Caco-2 (cell line): Measurements from ENCODE around the gene OSTM1. TPM values are rescaled to one million over a fixed set of nuclear protein-coding genes. Genes with fewer than 3 reads are reported as not detected.
"Not testable (repeated sequence)": the region's sequence is repeated elsewhere in the genome, so short reads cannot be mapped to it uniquely, and the experiment has no call there.

Source experiments
- BruUV-seq: library from RNA; stranded (reverse); fragments of 400-500 nt; replicated peaks from 2 replicates; lab custom pipeline; 2021; lab: Mats Ljungman, UMichigan
- CTCF ChIA-PET: fragments of 300-600 bp; sonication (Branson Sonifier 250); formaldehyde crosslinking; loops from one replicate; lab custom pipeline; 2022; ENCODE audit warnings: antibody characterized with exemption; lab: Charles Lee
- POLR2A ChIA-PET: fragments of 300-600 bp; sonication (Branson Sonifier 250); formaldehyde crosslinking; loops from one replicate; lab custom pipeline; 2022; ENCODE audit warnings: antibody characterized with exemption; lab: Charles Lee
- DNase-seq, 2 experiments: peaks; one replicate each; pipeline versions ENCODE4 v3.0.0 to v3.0.0-alpha.2; 2020 to 2022
- H3K27me3 ChIP-seq: replicated peaks from 2 replicates; pipeline ENCODE4 v1.6.0; 2011; ENCODE audit warnings: low read length; ENCODE audit not compliant: control insufficient read depth, insufficient read depth
- H3K36me3 ChIP-seq: 2 replicates; pipeline ENCODE4 v1.5.1; 2011; ENCODE audit warnings: low read length; ENCODE audit not compliant: control insufficient read depth, insufficient read depth
- H3K4me1 ChIP-seq: fragments of 250-450 bp; sonication (Bioruptor Pico); 2 replicates; pipeline ENCODE4 v1.5.1; 2020; ENCODE audit warnings: mild to moderate bottlenecking
- H3K4me3 ChIP-seq: 2 replicates; pipeline ENCODE4 v1.5.1; 2011; ENCODE audit warnings: low read depth, mild to moderate bottlenecking, control low read depth, low read length
- H3K9me3 ChIP-seq: fragments of 250-450 bp; sonication (Bioruptor Pico); 2 replicates; pipeline ENCODE4 v1.5.1; 2020; ENCODE audit warnings: mild to moderate bottlenecking, moderate library complexity
- H3K27ac Mint-ChIP-seq: one replicate; pipeline ENCODE4 v1.8.0; 2022; ENCODE audit warnings: mixed read lengths; ENCODE audit not compliant: unreplicated experiment
- H3K27me3 Mint-ChIP-seq: one replicate; pipeline ENCODE4 v1.8.0; 2022; ENCODE audit warnings: mixed read lengths; ENCODE audit not compliant: insufficient read depth, unreplicated experiment
- H3K36me3 Mint-ChIP-seq: one replicate; pipeline ENCODE4 v1.8.0; 2022; ENCODE audit warnings: mild to moderate bottlenecking, mixed read lengths; ENCODE audit not compliant: insufficient read depth, unreplicated experiment
- H3K4me1 Mint-ChIP-seq: one replicate; pipeline ENCODE4 v1.8.0; 2022; ENCODE audit warnings: low read depth, mixed read lengths; ENCODE audit not compliant: unreplicated experiment
- H3K4me3 Mint-ChIP-seq: one replicate; pipeline ENCODE4 v1.8.0; 2022; ENCODE audit warnings: mild to moderate bottlenecking, moderate library complexity, mixed read lengths; ENCODE audit not compliant: unreplicated experiment
- H3K9me3 Mint-ChIP-seq: one replicate; pipeline ENCODE4 v1.8.0; 2022; ENCODE audit warnings: mixed read lengths; ENCODE audit not compliant: unreplicated experiment
- intact Hi-C: fragments of 100-400 bp; cut with micrococcal nuclease; formaldehyde crosslinking; loops from one replicate; pipeline ENCODE4 v1.10.0; 2022; ENCODE audit not compliant: unreplicated experiment
- total RNA-seq: library from RNA; stranded (reverse); gene quantifications from 2 replicates; pipeline ENCODE4 v1.2.3, GENCODE V29; 2022
- TF ChIP-seq, protein P1 (sequence below), 2 experiments: fragments of 200-600 bp in 1 of 2; IDR thresholded peaks; 1 replicate in 1 of 2; 2 replicates in 1 of 2; pipeline versions ENCODE4 v1.5.1 to v1.8.0; 2011 to 2022; ENCODE audit warnings: antibody characterized with exemption in 1 of 2, control low read depth in 1 of 2, inconsistent platforms in 1 of 2, low read depth in 1 of 2, low read length in 1 of 2, mild to moderate bottlenecking in 1 of 2, moderate library complexity in 1 of 2; ENCODE audit not compliant: insufficient read depth in 1 of 2, severe bottlenecking in 1 of 2, unreplicated experiment in 1 of 2

OSTM1 gene
- total RNA-seq, 1 experiment from 2014 or later: 20.1 TPM

DNA sequence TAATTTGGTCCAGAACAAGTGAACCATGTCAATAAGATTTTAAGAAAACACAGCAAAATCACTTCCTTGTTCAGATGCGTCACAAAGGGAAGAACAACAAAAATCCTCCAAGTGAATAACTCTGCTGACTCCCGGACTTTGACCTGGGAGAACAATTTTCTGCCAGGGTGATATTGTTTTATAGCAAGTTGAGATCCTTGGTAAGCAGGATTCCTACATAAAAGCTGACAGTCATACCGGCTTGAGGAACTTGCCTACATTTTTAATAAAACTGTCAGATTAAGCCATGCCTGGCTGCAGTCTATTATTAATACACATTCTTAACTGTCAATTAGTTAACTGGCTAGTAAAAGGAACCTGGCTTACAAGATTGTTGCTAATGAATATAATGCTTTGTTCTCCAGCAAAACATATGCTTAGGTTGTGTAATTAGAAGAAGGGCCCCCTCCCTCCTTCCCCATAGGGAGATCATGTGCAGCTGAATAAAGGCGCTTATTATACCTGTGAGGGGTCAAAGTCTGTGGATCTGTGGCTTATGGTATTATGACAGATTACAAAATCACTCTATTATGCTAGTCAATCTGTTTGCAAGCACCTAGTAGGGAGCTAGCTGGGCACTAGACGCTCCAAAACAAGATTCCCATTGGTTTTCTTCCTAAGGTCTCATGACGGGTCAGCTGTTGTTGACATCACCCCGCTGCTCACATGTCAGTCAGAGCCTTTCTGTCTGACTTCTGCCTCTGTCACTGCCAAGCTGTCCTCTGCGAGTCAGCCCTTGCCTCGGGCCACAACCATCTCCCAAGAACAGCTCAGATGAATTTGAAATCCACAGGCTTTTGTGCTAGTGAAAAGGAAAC is 71.9 kb downstream of the OSTM1 start:
- H3K9me3 ChIP-seq: no peaks in the 10 kb centered on the region
- H3K9me3 Mint-ChIP-seq: peaks cover 5% of the 10 kb centered on the region
- peaks cover 7% of the 10 kb centered on the region for H3K36me3 Mint-ChIP-seq
- H3K27me3 ChIP-seq: no peaks in the 10 kb centered on the region
- ChIA-PET POLR2A (no interaction called here), CTCF (interaction anchor here (1.0 to 1.1 kb wide), 3 partner anchors 22 to 47 kb away, joined by 3 to 5 read pairs (median 4); no protein-coding TSS in a partner anchor)
- TF ChIP-seq, protein P1, sequence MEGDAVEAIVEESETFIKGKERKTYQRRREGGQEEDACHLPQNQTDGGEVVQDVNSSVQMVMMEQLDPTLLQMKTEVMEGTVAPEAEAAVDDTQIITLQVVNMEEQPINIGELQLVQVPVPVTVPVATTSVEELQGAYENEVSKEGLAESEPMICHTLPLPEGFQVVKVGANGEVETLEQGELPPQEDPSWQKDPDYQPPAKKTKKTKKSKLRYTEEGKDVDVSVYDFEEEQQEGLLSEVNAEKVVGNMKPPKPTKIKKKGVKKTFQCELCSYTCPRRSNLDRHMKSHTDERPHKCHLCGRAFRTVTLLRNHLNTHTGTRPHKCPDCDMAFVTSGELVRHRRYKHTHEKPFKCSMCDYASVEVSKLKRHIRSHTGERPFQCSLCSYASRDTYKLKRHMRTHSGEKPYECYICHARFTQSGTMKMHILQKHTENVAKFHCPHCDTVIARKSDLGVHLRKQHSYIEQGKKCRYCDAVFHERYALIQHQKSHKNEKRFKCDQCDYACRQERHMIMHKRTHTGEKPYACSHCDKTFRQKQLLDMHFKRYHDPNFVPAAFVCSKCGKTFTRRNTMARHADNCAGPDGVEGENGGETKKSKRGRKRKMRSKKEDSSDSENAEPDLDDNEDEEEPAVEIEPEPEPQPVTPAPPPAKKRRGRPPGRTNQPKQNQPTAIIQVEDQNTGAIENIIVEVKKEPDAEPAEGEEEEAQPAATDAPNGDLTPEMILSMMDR (IDR thresholded peaks at IDR 0.05; ENCODE audit: insufficient read depth in 1 of 2, low read depth in 1 of 2, low read length in 1 of 2, severe bottlenecking in 1 of 2, unreplicated experiment in 1 of 2): no peak
- BruUV-seq: no TSS peak
- H3K4me1 Mint-ChIP-seq: peaks cover 14% of the 10 kb centered on the region
- no peaks in the 10 kb centered on the region for H3K36me3 ChIP-seq
- H3K4me1 ChIP-seq: peaks cover 29% of the 10 kb centered on the region
- intact Hi-C loops: loop anchor here (1.0 kb wide), 2 partner anchors 22 to 28 kb away; no protein-coding TSS in a partner anchor
- no peak overlapping the region for H3K4me3 ChIP-seq
- peak overlapping the region; percentile 44 for H3K4me3 Mint-ChIP-seq
- H3K27ac Mint-ChIP-seq: peak overlapping the region; percentile 91
- DNase-seq: peak; percentile 64 to 70
- no peaks in the 10 kb centered on the region for H3K27me3 Mint-ChIP-seq

DNA sequence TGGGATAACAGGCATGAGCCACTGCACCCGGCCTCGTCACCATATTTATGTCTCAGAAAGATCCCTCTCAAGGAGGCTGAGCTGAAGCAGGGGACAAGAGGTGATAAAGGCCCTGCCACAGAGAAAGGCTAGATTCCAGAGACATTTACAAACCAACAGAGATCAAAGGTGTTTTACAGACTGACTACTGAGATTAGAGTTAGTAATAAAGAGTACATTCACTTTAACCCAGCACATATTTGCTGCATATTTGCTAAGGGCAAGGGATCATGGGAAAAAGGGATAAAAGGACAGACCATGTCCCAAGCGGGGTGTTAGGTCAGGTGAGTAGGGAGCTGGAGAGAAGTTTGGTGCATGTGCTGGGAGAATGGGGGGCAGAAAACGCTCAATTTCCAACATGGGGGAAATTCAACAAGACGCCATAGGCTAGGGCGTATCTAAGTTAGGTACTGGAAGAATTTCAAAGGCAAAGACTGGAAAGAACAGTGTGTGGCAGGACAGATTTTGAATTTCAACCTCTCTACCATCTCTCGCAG is 72.8 kb downstream of the OSTM1 start:
- intact Hi-C loops: loop anchor here (1.0 kb wide), 3 partner anchors 21 to 73 kb away; partner anchors contain the start of gene OSTM1
- peak overlapping the region; percentile 91 for H3K27ac Mint-ChIP-seq
- H3K4me3 ChIP-seq: no peak overlapping the region
- H3K4me1 Mint-ChIP-seq: peaks cover 14% of the 10 kb centered on the region
- no TSS peak for BruUV-seq
- H3K36me3 Mint-ChIP-seq: peaks cover 7% of the 10 kb centered on the region
- CTCF ChIA-PET: interaction anchor here (0.6 to 1.0 kb wide), 2 partner anchors 21 to 49 kb away, joined by 4 to 5 read pairs; no protein-coding TSS in a partner anchor
- POLR2A ChIA-PET: no interaction called here
- H3K4me1 ChIP-seq: peaks cover 29% of the 10 kb centered on the region
- TF ChIP-seq, protein P1 (IDR thresholded peaks at IDR 0.05; ENCODE audit: insufficient read depth in 1 of 2, low read depth in 1 of 2, low read length in 1 of 2, severe bottlenecking in 1 of 2, unreplicated experiment in 1 of 2): no peak
- DNase-seq: peak; percentile 46 to 54
- no peaks in the 10 kb centered on the region for H3K9me3 Mint-ChIP-seq
- peak overlapping the region; percentile 44 for H3K4me3 Mint-ChIP-seq
- no peaks in the 10 kb centered on the region for H3K9me3 ChIP-seq
- no peaks in the 10 kb centered on the region for H3K36me3 ChIP-seq
- H3K27me3 ChIP-seq: no peaks in the 10 kb centered on the region
- no peaks in the 10 kb centered on the region for H3K27me3 Mint-ChIP-seq

DNA sequence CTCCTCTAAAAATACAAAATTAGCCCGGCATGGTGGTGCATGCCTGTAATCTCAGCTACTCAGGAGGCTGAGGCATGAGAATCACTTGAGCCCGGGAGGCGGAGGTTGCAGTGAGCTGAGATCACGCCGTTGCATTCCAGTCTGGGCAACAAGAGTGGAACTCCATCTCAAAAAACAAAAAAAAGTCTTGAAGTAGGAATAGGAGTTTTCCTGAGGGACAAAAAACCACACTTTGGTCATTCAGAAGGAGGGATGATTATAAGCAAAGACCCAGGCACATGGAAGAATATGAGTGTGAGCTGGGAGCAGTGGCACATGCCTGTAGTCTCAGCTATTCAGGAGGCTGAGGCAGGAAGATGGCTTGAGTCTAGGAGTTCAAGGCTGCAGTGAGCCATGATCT is 74.3 kb downstream of the OSTM1 start:
- H3K4me3 ChIP-seq, DNase-seq, H3K36me3 Mint-ChIP-seq, H3K36me3 ChIP-seq, H3K4me3 Mint-ChIP-seq, POLR2A ChIA-PET, H3K9me3 ChIP-seq, H3K27ac Mint-ChIP-seq, H3K27me3 Mint-ChIP-seq, BruUV-seq, intact Hi-C loops, H3K9me3 Mint-ChIP-seq, CTCF ChIA-PET, H3K27me3 ChIP-seq: not testable (repeated sequence)
- H3K4me1 ChIP-seq: peaks cover 29% of the 10 kb centered on the region
- peaks cover 14% of the 10 kb centered on the region for H3K4me1 Mint-ChIP-seq
